ENCODE measurements around the gene CFAP74.

The CFAP74 gene

DNA sequence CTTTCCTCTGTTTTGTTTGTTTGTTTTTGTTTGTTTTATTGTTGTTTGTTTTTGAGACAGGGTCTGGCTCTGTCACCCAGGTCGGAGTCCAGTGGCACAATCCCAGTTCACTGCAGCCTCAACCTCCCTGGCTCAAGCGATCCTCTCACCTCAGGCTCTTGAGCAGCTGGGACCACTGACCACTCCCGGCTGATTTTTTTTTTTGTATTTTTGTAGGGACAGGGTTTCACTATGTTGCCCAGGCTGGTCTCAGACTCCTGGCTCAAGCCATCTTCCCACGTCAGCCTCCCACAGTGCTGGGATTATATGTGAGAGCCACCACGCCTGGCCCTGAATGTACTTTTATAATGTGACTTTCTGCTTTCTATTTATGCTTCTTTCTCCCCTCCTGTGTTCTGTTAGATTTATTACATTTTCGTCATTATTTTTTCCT is 93.5 kb downstream of the CFAP74 start:
- TF ChIP-seq, protein P1, sequence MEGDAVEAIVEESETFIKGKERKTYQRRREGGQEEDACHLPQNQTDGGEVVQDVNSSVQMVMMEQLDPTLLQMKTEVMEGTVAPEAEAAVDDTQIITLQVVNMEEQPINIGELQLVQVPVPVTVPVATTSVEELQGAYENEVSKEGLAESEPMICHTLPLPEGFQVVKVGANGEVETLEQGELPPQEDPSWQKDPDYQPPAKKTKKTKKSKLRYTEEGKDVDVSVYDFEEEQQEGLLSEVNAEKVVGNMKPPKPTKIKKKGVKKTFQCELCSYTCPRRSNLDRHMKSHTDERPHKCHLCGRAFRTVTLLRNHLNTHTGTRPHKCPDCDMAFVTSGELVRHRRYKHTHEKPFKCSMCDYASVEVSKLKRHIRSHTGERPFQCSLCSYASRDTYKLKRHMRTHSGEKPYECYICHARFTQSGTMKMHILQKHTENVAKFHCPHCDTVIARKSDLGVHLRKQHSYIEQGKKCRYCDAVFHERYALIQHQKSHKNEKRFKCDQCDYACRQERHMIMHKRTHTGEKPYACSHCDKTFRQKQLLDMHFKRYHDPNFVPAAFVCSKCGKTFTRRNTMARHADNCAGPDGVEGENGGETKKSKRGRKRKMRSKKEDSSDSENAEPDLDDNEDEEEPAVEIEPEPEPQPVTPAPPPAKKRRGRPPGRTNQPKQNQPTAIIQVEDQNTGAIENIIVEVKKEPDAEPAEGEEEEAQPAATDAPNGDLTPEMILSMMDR (IDR thresholded peaks at IDR 0.05) = no peak

GRCh38 chr1:1908506-1908791 is 95.1 kb downstream of the CFAP74 start:
- TF ChIP-seq, protein P1 (IDR thresholded peaks at IDR 0.05) = no peak

DNA sequence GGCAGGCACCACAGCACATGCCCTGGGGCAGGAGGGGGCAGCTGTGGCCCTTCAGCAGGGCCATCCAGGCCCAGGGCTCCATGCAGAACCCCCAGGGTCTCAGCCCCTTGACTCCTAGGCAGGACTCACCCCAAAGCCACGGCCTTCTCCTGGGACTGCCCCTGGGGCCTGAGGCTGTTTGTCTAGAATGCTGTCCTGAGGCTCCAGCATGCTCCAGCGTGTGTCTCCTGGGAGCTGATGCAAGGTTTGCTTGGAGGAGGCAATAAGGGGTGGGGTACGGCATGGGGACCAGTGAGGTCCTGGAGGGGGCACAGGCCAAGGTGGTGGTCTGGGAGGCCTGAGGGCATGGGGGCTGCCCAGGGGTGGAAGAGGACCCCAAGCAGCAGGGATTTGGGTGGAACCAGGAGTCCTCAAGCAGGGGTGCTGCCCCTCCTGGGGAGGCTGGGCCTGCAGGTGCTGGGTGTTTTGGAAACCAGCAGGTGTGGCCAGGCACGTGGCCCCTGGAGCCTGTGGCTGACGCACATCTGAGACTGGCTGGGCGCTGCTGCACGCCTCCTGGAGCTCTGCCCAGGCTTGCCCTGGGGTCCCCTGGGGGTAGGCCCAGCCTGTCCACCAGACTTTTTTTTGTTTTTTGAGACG is 96.4 kb downstream of the CFAP74 start:
- TF ChIP-seq, protein P1 (IDR thresholded peaks at IDR 0.05) = no peak

- TF ChIP-seq, protein P1 (IDR thresholded peaks at IDR 0.05) = peak; percentile 91
These were observed 97.1 kb downstream of the CFAP74 start for GRCh38 chr1:1906185-1907097.

DNA sequence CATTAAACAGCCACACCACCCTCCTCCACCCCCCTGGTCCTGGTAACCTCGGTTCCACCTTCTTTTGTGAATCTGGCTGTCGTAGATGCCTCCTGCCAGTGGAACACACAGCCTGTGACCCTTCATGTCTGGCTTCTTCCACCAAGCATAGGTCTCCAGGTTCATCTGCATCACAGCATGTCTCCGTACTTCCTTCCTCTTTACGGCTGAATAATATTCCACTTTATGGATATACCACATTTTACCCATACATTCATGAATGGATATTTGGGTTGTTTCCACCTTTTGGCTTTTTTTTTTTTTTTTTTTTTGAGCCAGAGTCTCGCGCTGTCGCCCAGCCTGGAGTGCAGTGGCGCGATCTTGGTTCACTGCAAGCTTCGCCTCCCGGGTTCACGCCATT is 100.4 kb downstream of the CFAP74 start:
- TF ChIP-seq, protein P1 (IDR thresholded peaks at IDR 0.05) = no peak

DNA sequence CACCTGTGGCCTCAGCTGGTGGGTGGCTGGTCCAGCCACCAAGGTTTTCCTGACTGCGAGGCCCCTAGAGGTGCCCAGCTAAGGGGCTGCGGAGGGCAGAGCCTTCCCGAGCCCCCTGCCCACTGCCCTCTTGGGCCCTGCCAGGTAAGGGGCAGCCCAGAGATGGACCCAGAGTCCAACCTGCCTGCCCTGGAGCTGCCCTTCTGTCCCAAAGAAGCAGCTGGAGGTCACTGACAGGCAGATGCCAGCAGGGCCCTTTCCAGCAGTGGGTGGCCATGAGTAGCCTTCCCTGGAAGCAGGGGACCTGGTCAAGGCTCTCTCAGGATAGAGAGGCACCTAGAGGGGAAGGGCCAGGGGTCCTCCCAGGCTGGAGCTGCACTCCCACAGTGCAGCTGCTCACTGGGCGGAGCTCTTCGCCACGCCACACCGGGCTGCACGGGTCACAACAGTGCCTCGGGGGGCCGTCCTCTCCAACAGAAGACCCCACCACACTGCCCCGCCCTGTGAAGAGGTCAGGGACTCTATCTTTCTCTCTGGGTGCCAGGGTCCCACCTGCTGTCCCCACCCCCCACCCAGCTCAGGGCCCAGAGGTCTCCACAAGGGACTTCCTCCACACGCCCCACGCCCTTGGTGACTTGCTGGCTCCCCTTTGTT is 101.8 kb downstream of the CFAP74 start:
- TF ChIP-seq, protein P1 (IDR thresholded peaks at IDR 0.05) = no peak

- TF ChIP-seq, protein P1 (IDR thresholded peaks at IDR 0.05) = no peak
These were observed 102.5 kb downstream of the CFAP74 start for GRCh38 chr1:1900883-1901640.

Data from LNCAP (cell line).